NCI-H1417 treated with DMSO at 0.1 percent for 48 hours (cell line): Measurements from ENCODE around the gene FOXJ2.
A peak's percentile ranks its signal among the peaks of the same experiment; 100 is the strongest.
"Not testable (repeated sequence)": the region's sequence is repeated elsewhere in the genome, so short reads cannot be mapped to it uniquely, and the experiment has no call there.

Source experiments
- DNase-seq: peaks from one replicate; lab custom pipeline; 2025; lab: John Stamatoyannopoulos, UW

Gene FOXJ2

DNA sequence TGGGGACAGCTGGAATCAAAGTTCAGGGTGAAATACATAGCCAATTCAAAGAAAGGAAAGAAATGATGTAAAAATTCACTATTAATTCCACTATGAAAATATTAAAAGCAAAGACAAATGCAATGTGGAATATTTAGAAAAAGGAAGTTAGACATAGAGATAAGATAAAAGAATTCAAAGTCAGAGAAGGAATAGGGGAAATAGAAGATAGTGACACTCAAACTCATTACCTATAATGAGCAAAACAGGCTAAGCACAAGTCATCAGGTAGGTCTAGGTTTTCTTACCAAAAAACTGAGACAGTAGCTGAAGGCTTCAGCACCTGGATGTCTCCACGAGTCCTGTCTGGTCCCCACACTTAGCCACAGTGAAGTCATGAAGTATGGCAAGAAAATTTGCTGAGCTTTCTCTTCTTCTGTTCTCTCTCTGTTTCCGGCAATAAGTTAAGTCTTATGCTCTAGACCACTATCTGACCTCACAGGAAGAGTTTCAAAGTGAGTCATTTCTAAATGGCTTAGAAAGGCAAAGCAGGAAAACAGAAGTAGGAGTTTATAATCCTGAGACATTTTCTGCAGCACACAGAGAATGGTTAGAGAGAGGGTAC, 33.6 kb downstream of the FOXJ2 start, which contains the start of gene C3AR1:
Gene C3AR1 (minus strand): TSS at position 369 of the 604 bp plus-strand sequence. CDS start 6,174 bp downstream, outside the sequence.
- no peak for DNase-seq

DNA sequence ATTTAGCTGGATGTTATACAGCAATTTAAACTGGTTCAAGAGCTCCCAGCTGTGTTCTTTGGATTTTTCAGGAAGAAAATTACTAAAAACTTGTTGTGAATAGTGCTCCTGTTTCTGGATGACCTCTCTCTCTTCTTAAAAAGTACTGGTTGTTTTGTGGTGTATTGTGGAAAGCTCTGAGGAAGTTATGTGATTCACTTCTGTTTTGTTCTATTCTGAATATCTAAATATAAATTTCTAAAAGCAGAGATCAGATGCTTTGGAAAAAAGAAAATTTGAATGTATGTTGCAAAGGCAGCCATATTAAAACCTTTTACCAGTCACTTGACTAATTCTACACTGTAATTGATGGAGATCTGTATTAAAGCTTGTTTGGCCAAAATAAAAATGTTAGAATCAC, 37.1 kb downstream of the FOXJ2 start:
- no peak for DNase-seq

DNA sequence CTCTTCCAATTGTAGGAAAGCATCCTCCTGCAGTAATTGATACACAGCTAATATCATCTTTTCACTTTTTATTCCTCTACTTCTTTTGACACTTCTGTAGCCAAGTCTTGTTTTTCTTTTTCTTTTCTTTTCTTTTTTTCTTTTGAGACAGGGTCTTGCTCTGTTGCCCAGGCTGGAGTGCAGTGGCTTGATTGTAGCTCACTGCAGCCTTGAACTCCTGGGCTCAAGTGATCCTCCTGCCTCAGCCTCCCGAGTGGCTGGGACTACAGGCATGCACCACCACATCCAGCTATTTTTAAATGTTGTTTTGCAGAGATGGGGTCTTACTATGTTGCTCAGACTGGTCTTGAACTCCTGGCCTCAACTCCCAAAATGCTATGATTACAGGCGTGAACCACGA, 39.3 kb downstream of the FOXJ2 start:
- DNase-seq = not testable (repeated sequence)

DNA sequence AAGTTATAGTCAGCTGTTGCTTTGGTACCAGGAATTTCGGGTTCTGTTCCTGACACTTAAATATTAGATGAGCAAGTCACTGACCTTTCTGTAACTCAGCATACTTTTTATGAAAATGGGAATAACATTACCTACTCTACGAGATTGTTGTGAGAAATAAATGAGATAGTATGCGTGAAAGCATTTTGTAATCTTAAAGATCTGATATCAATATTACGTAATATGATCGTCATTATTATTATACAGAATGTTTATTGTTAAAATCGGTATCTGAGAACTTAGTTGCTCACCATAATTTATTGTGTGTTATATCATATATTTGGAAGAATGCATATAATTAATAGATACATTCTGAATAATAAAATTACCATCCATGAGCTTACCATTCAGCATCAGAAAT, 43.4 kb downstream of the FOXJ2 start:
- no peak for DNase-seq

DNA sequence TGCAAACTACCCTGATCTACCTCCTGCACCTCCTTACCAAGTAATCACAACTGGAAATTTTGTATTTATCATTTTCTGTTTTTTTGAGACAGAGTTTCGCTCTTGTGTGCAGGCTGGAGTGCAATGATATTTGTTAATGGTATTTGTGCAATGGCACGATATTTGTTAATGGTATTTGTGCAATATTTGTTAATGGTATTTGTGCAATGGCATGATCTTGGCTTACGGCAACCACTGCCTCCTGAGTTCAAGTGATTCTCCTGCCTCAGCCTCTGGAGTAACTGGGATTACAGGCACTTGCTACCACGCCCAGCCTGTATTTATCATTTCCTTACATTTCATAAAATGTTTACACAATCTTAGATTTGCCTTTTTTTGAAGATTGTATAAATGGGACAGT, 43.9 kb downstream of the FOXJ2 start:
- DNase-seq = no peak

DNA sequence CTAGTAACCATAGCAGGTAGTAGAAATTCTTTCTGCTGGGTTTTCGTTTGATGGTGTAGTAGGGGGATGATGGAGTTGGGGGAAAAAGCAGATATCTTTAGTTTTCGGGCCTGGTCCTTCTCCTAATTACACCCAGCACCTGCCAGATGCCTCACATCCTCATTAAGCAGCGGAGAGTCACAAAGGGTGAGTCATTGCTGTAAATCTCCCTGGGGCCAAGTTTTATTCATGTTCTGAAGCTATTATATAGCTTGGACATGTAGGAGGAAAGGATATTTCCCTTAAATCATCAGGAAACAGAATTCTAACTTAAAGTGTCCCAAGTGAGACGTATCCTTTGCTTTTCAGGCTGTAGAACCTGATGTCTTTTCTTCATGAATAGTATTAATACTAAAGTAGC, 44.7 kb downstream of the FOXJ2 start:
- DNase-seq = no peak

DNA sequence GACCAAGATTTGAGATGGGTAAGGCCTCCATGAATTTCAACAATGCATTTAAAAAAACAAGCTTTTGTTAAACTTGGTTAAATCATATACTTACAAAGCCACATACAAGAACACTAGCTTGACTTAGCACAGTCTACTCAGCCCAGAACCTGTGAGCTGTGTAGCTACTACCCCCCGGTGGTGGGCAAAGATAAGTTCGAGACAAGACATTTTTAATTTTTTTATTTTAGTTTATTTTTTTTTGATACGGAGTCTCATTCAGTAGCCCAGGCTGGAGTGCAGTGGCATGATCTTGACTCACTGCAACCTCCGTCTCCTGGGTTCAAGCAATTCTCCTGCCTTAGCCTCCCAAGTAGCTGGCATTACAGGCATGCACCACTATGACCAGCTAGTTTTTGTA, 45.9 kb downstream of the FOXJ2 start:
- DNase-seq = peak; percentile 24

DNA sequence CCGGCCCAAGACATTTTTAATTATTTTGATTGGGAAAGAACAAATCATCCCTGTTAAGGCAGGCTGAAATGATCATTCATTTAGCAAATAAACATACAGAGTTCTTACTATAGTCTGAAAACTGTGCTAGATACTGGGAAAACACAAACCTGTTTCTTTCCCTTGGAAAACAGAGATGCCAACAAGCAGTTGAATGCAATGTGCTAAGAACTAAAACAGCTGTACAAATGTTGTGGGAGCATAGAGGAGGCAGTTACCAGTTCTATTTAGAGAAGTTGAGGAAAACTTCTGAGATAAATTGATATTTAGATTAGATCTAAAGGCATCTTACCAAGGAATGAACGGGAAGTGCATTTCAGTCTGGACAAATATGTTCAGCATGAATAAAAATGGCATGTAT, 46.4 kb downstream of the FOXJ2 start:
- DNase-seq = no peak

DNA sequence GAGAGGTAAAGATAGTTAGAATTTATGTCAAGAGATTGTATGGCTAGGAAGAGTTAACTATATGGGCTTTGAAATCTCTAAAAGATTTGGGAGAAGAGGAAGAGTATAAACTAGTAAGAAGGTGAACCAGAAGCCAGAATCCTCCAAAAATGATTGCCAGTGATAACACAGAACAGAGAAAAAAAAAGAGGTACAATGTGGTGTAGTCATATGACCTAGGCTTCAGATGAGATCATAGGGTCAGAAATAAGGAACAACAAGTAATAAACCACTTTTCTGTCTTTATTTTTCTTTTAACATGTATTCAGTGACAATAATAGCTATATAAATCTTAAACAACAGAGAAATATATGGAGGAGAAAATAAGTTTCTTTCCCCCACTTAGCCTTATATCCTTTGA, 47.6 kb downstream of the FOXJ2 start:
- DNase-seq = no peak

DNA sequence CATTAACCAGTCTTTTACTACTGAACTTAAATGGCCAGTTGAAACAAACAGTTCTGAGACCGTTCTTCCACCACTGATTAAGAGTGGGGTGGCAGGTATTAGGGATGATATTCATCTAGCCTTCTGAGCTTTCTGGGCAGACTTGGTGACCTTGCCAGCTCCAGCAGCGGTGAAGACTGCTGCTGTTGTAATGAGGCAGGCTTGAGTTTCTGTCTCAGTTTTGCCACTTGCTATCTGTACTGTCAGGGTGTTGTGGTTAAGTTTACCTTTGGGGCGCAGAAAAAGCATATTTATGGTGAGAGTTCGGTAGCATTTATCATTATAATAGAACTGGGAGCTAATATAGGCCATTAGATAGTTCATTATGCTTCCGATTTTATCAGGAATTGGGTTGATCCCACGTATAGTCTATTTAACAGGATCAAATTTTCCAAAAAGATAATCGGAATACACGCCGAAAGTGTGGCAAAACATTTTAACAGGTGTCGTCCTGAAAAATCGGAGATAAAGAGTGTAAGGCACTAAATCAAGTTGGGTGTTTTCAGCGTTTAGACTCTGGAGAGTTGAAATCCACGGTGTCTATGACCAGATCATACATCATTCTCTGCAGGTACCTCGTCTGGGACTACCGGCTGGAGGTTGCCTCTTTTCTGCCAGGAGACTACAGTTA, 48.9 kb downstream of the FOXJ2 start:
- DNase-seq = no peak

DNA sequence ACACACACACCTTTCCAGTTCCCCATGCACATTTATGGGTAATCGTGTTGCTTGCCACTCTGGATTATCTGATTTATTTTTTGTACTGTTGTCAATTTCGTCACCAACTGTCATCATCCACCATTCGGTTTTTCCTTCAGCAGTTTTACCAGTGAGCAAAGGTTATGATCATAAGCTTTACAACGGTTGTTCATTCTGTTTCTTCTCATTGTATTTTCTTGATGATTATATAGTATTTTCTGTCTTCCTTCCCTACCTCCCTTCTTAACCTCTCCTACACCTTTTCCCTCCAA, 50.2 kb downstream of the FOXJ2 start:
- no peak for DNase-seq

DNA sequence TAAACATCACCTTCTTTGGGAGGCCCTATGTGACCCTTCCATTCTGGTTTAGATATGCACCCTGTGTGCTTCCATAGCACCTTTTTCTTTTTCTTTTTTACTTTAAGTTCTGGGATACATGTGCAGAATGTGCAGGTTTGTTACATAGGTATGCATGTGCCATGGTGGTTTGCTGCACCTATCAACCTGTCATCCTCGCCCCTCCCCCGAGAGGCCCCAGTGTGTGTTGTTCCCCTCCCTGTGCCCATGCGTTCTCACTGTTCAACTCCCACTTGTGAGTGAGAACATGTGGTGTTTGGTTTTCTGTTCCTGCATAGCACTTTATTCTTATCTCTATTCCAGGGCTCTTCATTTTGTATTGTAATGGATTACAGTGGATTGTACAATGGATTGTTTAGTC, 51.8 kb downstream of the FOXJ2 start:
- DNase-seq = not testable (repeated sequence)

DNA sequence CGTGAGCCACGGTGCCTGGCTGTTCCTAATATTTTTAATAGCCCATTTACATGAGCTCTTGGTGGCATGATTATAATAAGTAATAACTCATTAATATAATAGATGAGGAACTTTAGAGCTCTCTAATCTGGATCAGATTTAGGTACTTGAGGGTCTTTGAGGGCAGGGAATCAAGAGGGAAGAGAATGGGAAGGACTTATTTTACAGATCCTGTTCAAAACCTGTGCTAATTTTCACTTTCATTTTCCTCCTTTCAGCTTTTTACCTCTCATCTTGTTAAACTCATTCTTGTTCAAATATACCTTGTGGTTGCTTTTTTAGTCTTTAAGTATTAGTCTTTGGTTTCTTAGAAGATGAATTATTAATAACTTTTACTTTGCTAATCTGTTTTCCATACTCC, 55.1 kb downstream of the FOXJ2 start:
- no peak for DNase-seq

DNA sequence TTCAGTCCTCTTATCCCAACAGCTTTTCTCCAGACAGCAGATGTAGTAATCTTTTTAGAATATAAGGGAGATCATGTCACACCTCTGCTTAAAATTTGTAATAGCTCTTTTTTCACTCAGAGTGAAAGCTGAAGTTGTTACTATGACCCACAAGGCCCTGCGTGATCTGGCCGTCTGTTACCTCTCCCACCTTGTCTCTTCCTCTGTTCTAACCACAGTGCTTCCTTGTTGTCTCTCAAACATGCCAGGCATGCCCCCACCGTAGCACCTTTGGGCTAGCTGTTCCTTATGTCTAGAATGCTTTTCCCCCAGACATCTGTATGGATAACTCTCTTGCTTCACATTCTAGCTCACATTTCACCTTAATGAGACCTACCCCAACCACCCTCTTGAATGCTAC, 56.1 kb downstream of the FOXJ2 start:
- no peak for DNase-seq

DNA sequence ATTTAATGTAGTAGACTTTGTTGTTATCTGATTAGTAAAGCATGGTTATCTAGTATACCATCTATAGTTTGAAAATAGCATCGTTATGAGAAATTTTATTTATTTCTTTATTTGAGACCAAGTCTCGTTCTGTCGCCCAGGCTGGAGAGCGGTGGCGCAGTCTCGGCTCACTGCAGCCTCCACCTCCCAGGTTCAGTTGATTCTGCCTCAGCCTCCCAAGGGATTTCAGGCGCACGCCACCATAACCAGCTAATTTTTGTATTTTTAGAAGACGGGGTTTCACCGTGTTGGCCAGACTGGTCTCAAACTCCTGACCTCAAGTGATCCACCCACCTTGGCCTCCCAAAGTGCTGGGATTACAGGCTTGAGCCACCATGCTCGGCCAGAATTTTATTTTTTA, 56.8 kb downstream of the FOXJ2 start:
- DNase-seq = not testable (repeated sequence)

DNA sequence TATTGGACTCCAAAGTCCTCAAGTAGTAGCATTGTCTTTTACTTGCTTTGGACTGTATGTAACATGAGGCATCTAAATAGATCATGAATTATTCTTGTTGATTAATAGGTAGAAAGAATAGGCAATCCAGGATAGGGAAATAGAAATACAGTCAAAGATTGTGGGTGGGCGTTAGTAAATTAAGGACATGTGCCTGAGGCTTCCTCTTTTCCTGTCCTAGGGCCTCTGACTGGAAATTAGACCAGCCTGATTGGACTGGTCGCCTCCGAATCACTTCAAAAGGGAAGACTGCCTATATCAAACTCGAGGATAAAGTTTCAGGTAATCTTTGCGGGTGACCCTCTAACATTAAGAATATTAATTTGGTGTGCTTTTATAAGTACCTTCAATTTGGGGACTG, 57.2 kb downstream of the FOXJ2 start:
- no peak for DNase-seq

DNA sequence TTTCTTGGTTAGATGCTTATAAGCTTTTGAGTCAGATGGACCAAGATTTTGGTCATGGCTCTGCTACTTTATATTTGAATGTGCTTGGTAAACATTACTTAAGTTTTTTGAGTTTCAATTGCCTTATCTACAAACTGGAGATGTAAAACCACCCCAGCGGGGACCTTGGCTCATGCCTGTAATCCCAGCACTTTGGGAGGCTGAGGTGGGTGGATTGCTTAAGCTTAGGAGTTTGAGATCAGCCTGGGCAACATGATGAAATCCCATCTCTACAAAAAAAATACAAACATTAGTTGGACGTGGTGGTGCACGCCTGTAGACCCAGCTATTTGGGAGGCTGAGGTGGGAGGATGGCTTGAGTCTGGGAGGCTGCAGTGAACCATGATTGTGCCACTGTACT, 60.8 kb downstream of the FOXJ2 start:
- DNase-seq = no peak

DNA sequence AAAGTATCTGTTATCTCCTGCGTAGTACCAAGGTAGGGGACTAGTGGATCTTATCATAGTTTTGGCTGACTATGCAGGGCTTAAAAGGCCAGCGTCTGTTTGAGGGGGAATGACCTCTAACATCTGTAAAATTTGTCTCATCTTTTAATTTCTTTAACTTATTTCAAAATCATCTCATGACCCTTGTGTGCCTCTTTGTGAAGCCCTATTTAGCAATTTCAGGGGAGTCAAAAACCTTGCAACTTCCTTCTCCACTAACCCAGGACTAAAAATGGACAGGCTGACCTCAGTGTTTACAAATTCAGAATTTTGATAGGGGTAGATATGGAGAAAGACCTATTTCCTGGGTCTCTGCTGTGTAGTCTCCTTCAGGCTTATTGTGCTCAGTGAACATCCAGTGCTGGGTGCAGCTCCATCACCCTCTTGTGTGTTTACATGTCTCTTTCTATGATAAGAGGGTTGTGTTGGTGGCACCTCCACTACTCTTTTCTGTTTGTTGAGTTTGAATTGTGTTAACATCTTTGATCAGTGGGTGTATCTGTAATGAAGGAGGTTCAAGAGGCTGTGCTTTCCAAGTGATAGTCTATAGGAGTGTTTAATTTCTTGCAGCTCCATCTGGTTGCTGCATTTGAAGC, 63.9 kb downstream of the FOXJ2 start:
- DNase-seq = no peak

DNA sequence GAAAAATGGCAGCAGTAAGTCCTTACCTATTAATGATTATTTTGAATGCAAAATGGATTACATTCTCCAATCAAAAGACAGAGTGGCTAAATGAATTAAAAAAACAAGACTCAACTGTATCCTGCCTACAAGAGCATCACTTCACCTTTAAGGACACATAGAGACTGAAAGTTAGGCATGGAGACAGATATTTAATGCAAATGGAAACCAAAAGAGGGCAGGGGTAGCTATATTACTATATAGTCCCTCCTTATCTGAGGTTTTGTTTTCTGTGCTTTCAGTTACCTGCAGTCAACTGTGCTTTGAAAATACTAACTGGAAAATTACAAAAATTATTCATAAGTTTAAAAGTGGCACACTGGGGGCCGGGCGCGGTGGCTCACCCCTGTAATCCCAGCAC, 66.7 kb downstream of the FOXJ2 start:
- no peak for DNase-seq
